Nephron (organoid): Measurements from ENCODE around the gene TOR4A.

Experiments used
- H3K27ac Mint-ChIP-seq, 3 experiments: 2 replicates each; pipeline ENCODE4 v1.8.0; 2020; ENCODE audit warnings: mixed read lengths in 3 of 3, mild to moderate bottlenecking in 2 of 3, moderate library complexity in 1 of 3
- H3K27me3 Mint-ChIP-seq: 2 replicates; pipeline ENCODE4 v1.8.0; 2021; ENCODE audit warnings: low read depth, mild to moderate bottlenecking, moderate library complexity, mixed read lengths
- H3K36me3 Mint-ChIP-seq: 2 replicates; pipeline ENCODE4 v1.8.0; 2020; ENCODE audit warnings: low read depth, mixed read lengths
- H3K4me1 Mint-ChIP-seq: 2 replicates; pipeline ENCODE4 v1.8.0; 2020; ENCODE audit warnings: mixed read lengths
- H3K4me3 Mint-ChIP-seq, 3 experiments: 2 replicates each; pipeline ENCODE4 v1.8.0; 2020; ENCODE audit warnings: mild to moderate bottlenecking in 3 of 3, mixed read lengths in 3 of 3, moderate library complexity in 2 of 3
- H3K9me3 Mint-ChIP-seq: 2 replicates; pipeline ENCODE4 v1.8.0; 2020; ENCODE audit warnings: mixed read lengths
- CTCF ChIP-seq, 3 experiments: fragments of 200-600 bp; sonication (generic); IDR thresholded peaks; one replicate each; pipeline ENCODE4 v1.5.0; 2021; ENCODE audit warnings: antibody characterized with exemption in 3 of 3; ENCODE audit not compliant: unreplicated experiment in 3 of 3

The TOR4A gene

GRCh38 chr9:137281345-137282116 lies 4.0 kb downstream of the TOR4A start:
- Mint-ChIP-seq H3K4me1 (peaks cover 13% of the 10 kb centered on the region), H3K27me3 (peaks cover 13% of the 10 kb centered on the region), H3K4me3 (peak overlapping the region; percentile 52 to 66 (median 54)), H3K9me3 (no peaks in the 10 kb centered on the region), H3K27ac (no peak overlapping the region), H3K36me3 (peaks cover 4% of the 10 kb centered on the region)
- no peak for TF ChIP-seq CTCF (IDR thresholded peaks at IDR 0.05; ENCODE audit: unreplicated experiment in 3 of 3)

DNA sequence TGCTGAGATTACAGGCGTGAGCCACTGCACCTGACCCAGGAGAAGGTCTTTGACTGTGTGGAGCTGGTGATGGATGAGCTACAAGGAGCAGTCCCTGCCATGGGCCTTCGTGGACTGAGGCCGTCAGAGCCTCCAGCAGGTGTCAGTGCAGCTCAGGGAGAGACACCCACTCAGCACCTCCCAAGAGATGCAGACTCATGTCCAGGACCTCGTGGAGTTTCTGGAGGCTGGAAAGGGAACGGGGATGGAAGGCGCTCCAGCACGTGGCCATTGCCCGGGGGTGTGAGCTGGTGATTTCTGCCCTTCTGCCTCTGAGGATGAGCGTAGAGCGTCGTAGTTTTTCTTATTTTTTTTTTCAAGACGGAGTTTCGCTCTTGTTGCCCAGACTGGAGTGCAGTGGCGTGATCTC lies 9.5 kb downstream of the TOR4A start:
- no peak overlapping the region for H3K27ac Mint-ChIP-seq
- peaks cover 19% of the 10 kb centered on the region for H3K27me3 Mint-ChIP-seq
- peaks cover 4% of the 10 kb centered on the region for H3K36me3 Mint-ChIP-seq
- peaks cover 10% of the 10 kb centered on the region for H3K4me1 Mint-ChIP-seq
- TF ChIP-seq CTCF (IDR thresholded peaks at IDR 0.05; ENCODE audit: unreplicated experiment in 3 of 3), result peak; percentile 41 to 50 (median 41)
- H3K4me3 Mint-ChIP-seq, result no peak overlapping the region
- no peaks in the 10 kb centered on the region for H3K9me3 Mint-ChIP-seq

GRCh38 chr9:137293094-137293481 lies 15.6 kb downstream of the TOR4A start:
- TF ChIP-seq CTCF (IDR thresholded peaks at IDR 0.05; ENCODE audit: unreplicated experiment in 3 of 3), result no peak
- Mint-ChIP-seq H3K27ac (peak overlapping the region in 1 of 3 experiments; percentile 82), H3K4me3 (peak overlapping the region in 2 of 3 experiments; percentile 57 to 69), H3K27me3 (peaks cover 18% of the 10 kb centered on the region), H3K9me3 (peaks cover 4% of the 10 kb centered on the region), H3K4me1 (peaks cover 13% of the 10 kb centered on the region), H3K36me3 (no peaks in the 10 kb centered on the region)

GRCh38 chr9:137293482-137294090 lies 16.1 kb downstream of the TOR4A start:
- Mint-ChIP-seq H3K4me3 (peak overlapping the region; percentile 57 to 69 (median 68)), H3K4me1 (peaks cover 13% of the 10 kb centered on the region), H3K27ac (peak overlapping the region; percentile 22 to 82 (median 48)), H3K9me3 (peaks cover 4% of the 10 kb centered on the region), H3K27me3 (peaks cover 23% of the 10 kb centered on the region), H3K36me3 (no peaks in the 10 kb centered on the region)
- no peak for TF ChIP-seq CTCF (IDR thresholded peaks at IDR 0.05; ENCODE audit: unreplicated experiment in 3 of 3)

GRCh38 chr9:137294091-137294680 lies 16.7 kb downstream of the TOR4A start:
- Mint-ChIP-seq H3K27me3 (peaks cover 23% of the 10 kb centered on the region), H3K27ac (peak overlapping the region; percentile 22 to 82 (median 48)), H3K4me1 (peaks cover 13% of the 10 kb centered on the region), H3K4me3 (peak overlapping the region; percentile 69 to 78 (median 69)), H3K36me3 (no peaks in the 10 kb centered on the region), H3K9me3 (peaks cover 4% of the 10 kb centered on the region)
- peak in 1 of 3 experiments; percentile 18 for TF ChIP-seq CTCF (IDR thresholded peaks at IDR 0.05; ENCODE audit: unreplicated experiment in 3 of 3)
